GM18870 (cell line): Measurements from ENCODE around the gene EXD3.
"Not testable (repeated sequence)": the region's sequence is repeated elsewhere in the genome, so short reads cannot be mapped to it uniquely, and the experiment has no call there.

ENCODE experiments used
- ATAC-seq: cut with Tn5 transposase; IDR thresholded peaks from one replicate; pipeline ENCODE4 v1.9.1; 2021; ENCODE audit warnings: moderate library complexity; ENCODE audit not compliant: unreplicated experiment

Gene EXD3

GRCh38 chr9:137394866-137395665 is 27.9 kb downstream of the EXD3 start:
- ATAC-seq = no peak

DNA sequence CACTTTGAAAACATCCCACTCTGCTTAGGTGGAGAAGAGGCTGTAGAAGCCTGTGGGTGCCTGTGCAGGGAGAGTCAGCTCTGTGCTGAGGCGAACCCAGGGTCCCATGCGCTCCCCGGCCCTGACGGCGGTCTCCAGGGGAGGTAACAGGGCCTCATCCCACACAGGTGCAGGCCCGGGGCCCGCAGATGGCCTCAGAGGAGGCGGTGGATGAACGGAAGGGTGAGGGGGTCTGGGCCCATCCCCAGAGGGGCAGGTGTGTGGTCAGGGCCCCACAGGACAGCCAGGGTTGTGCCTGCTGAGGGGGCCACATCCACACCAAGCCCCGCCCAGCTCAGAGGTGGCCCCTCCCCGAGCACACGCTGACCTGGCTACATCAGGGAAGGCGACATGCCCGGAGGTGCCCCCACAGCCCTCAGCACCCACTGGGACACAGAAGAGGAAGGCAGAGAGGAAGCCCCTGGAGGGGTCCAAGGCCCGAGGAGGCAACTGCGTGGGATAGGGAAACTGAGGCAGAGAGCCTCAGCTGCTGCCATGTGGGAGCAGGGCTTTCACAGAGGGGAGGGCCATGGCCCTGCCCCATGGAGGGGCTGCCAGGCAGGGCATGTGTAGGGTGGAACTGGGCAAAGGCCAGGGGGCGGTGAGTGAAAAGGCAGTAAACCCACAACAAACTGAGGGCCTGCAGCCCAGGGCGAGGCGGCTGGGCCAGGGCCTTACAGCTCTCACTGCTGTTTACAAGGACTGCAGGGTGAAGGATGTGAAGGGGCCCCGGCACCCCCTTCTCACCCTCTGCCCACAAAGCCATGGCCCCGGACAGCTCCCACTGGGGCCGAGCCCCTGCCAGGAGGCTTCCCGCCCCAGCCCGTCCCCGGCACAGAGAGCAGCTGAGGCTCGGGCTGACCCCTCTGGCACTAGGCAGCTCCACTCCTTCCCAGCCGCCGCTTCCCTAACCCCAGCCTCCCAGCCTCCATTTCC is 29.5 kb downstream of the EXD3 start:
- no peak for ATAC-seq

DNA sequence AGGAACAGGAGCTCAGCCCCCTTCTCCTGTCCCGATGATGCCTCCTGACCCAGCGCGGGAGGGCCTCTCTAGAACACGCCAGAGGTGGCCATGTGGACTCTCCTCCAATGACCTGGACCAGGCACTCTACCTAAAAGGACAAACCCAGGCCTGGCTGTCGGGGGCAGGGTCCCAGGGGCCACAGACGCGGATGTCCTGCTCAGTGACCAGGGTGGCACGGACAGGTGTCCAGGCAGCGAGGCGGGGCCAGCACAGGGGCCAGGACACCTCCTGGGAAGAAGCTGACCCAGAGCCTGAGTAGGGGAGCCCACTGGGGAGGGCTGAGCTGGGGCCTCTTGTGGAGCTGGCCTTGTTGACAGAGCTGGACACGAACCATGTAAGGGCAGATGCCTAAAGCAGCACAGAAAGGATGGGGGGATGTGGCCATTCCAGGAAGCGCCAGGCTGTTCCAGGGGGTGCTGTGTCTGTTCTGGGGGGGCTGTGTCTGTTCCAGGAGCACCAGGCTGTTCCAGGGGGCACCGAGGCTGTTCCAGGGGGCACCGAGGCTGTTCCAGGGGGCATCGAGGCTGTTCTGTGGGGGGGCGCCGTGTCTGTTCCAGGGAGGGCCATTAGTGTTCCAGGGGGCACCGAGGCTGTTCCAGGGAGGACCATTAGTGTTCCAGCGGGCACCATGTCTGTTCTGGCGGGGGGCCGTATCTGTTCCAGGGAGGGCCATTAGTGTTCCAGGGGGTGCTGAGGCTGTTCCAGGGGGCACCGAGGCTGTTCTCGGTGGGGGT is 30.5 kb downstream of the EXD3 start:
- no peak for ATAC-seq

DNA sequence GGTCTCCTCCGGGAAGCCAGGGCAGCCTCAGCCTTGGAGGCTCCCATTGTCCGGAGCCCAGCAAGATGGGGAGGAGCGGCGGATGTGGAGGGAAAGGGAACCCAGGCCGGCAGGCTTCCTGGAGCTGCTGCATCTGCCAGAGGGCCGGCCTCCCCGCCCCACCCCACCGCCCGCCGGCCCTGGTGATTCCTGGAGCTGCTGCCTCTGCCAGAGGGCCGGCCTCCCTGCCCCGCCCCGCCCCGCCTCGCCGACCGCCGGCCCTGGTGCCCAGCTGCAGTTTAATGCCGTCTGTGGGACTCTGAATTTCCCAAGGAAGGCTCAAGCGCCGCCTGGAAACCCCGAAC is 31.6 kb downstream of the EXD3 start:
- no peak for ATAC-seq

DNA sequence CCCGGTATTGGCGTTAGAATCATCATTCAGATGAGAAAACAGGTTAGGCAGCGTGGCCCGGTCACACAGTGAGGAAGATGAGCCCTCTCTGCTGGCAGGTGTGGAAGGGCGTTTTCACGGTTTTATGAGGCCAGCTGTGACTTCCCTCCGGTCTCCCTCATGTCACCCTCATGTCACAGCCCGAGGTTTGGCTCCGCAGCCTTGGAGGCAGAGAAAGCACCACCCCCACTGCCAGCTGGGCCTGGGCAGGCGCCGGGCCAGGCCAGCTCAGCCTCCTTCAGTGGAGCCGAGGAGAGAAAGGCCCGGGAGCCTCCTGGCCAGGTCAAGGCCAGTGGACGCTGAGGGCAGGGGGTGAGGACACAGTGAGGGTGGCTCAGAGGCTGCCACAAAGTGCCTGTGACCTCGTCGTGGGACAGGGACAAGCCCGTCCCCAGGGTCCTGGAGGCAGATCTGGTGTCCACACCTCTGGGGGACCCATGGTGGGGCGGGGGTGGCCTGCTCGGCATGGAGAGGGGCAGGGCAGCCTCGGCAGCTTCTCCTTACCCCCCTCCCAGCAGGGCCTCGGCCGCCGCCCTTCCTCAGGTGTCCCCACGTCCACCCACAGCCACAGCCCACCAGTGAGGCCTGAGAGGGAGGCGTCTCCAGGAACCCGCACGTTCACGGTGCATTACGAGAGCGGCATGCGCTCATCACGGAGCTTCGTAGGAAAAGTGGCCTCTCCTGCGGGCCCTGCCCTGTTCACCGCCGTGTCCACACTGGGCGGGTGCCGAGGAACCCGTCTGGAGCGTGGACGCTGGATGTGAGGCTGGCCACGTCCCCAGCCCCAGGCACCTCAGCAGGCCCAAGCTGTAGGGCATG is 32.2 kb downstream of the EXD3 start:
- no peak for ATAC-seq

GRCh38 chr9:137389428-137389746 is 33.6 kb downstream of the EXD3 start:
- ATAC-seq = no peak

- ATAC-seq = no peak
Measured at GRCh38 chr9:137388589-137389427, 34.2 kb downstream of the EXD3 start.

GRCh38 chr9:137387891-137388560 is 34.9 kb downstream of the EXD3 start:
- ATAC-seq = no peak

GRCh38 chr9:137387114-137387890 is 35.7 kb downstream of the EXD3 start:
- no peak for ATAC-seq

- not testable (repeated sequence) for ATAC-seq
Measured at GRCh38 chr9:137386507-137387113, 36.4 kb downstream of the EXD3 start.

DNA sequence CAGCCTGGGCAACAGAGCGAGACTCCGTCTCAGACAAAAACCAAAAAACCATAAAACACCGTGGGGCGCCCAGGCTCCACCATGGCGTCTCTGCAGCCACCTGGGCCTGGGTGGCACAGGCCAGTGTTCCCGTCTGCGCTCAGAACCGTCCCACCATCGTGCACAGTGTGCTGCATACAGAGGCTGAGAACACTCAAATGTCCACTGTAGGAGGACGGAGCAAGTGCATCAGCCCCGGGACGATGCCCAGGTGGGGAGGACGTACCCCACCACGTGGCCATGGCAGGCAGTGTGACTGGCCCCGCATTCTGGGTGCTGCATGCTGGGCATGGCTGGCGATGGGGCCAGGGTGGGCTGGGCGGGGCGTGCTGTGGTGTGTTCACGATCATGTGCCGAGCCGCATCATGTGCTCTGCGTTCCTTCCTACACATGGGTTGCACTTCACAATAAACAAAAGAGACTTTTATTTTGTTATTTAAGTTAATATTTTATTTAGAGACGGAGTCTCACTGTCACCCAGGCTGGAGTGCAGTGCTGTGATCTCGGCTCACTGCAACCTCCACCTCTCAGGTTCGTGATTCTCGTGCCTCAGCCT is 37.8 kb downstream of the EXD3 start:
- no peak for ATAC-seq

- no peak for ATAC-seq
Measured at GRCh38 chr9:137383784-137384756, 38.9 kb downstream of the EXD3 start.

DNA sequence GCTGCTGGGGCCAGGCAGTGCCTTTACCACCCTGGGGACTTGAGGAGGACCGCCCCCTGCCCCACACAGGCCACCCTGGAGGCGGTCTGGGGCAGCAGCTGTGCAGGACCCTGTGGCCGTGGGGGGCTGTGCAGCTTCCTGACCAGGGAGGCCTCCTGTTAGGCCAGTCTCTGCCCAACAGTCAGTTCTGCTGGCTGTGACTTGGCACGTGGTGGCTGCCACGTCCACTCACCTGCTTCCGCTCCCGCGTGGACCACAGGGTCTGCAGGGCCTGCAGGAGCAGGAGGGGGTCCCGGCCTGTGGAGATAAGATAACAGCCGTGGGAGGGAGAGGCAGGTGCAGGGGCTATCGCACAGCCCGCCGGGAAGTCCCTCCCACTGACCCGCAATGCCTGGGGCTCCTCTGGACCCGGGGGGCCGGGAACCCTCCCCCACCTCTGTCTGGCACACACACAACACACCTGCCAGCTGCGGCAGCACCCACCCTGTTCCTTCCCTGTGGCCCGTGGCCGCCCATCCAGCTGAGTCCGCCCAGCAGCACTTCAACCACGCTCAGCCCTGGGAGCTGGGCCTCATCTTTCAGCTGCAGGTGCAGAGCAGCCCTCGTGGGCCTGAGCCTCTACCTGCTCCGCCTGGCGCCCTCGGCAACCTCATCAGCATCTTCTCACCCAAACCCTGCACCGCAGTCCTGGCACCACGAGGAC is 39.7 kb downstream of the EXD3 start:
- ATAC-seq = no peak

GRCh38 chr9:137382444-137383080 is 40.4 kb downstream of the EXD3 start:
- no peak for ATAC-seq
